Measurements from ENCODE around the gene MALSU1. TPM values are rescaled to one million over a fixed set of nuclear protein-coding genes. Genes with fewer than 3 reads are reported as not detected.

The MALSU1 gene
- total RNA-seq = 57.6 and 72.8 TPM in 2 replicates

DNA sequence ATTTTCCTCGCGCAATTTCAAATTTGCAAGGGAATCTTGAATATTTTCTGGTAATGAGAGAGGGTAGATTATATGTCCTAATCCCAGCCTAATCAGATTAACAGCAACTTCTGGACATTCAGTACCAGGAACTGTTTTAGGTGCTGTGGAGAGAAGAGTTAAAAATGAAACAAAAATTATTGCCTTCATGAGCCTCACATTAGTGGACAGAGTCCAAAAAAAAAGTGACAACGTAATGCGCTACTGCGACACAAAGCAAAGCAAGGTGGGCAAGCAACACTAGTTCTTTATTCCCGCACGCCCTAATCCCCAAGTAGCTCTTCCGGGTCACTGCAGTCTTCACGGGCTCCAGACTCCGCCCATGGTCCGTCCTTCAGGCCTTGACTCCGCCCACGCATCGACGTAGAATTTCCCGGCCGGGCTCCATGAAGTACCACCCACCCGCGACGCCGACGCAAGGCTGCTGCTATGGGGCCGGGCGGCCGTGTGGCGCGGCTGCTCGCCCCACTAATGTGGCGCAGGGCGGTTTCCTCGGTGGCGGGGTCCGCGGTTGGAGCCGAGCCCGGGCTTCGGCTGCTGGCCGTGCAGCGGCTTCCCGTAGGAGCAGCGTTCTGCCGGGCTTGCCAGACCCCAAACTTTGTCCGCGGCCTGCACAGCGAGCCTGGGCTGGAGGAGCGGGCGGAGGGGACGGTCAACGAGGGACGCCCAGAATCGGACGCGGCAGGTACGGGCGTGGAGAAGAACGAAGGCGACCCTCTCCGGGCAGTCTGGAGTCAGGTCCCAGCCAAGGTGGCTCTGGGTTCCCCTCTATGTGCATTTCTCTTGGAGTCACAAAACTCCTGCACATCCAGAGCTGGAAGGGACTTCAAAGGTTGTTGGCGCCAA, at the start of gene MALSU1:
Gene MALSU1 (plus strand): TSS at position 455 of the 885 bp plus-strand sequence. CDS start 14 bp downstream, at position 469.

Other genes starting within 250 kb of the MALSU1 start
- gene KLHL7, start 193.6 kb upstream of the MALSU1 start, total RNA-seq = 22.6 and 30.0 TPM in 2 replicates
- gene NUP42, start 117.3 kb upstream of the MALSU1 start, total RNA-seq = 18.1 and 30.0 TPM in 2 replicates
- gene GPNMB, start 52.6 kb upstream of the MALSU1 start, total RNA-seq = 0.98 and 1.4 TPM in 2 replicates
- 22.0 and 28.0 TPM in 2 replicates for gene IGF2BP3, start 171.2 kb downstream of the MALSU1 start, total RNA-seq
- gene TRA2A, start 232.6 kb downstream of the MALSU1 start, total RNA-seq = 14.4 and 21.2 TPM in 2 replicates